Caco-2 (cell line): ENCODE data around the gene TFF1. TPM values are rescaled to one million over a fixed set of nuclear protein-coding genes. Genes with fewer than 3 reads are reported as not detected.

Experiments
- BruUV-seq: library from RNA; stranded (reverse); fragments of 400-500 nt; replicated peaks from 2 replicates; lab custom pipeline; 2021; lab: Mats Ljungman, UMichigan
- CTCF ChIA-PET: fragments of 300-600 bp; sonication (Branson Sonifier 250); formaldehyde crosslinking; loops from one replicate; lab custom pipeline; 2022; ENCODE audit warnings: antibody characterized with exemption; lab: Charles Lee
- POLR2A ChIA-PET: fragments of 300-600 bp; sonication (Branson Sonifier 250); formaldehyde crosslinking; loops from one replicate; lab custom pipeline; 2022; ENCODE audit warnings: antibody characterized with exemption; lab: Charles Lee
- DNase-seq, 2 experiments: peaks; one replicate each; pipeline versions ENCODE4 v3.0.0 to v3.0.0-alpha.2; 2020 to 2022
- H3K27me3 ChIP-seq: replicated peaks from 2 replicates; pipeline ENCODE4 v1.6.0; 2011; ENCODE audit warnings: low read length; ENCODE audit not compliant: control insufficient read depth, insufficient read depth
- H3K36me3 ChIP-seq: 2 replicates; pipeline ENCODE4 v1.5.1; 2011; ENCODE audit warnings: low read length; ENCODE audit not compliant: control insufficient read depth, insufficient read depth
- H3K4me1 ChIP-seq: fragments of 250-450 bp; sonication (Bioruptor Pico); 2 replicates; pipeline ENCODE4 v1.5.1; 2020; ENCODE audit warnings: mild to moderate bottlenecking
- H3K4me3 ChIP-seq: 2 replicates; pipeline ENCODE4 v1.5.1; 2011; ENCODE audit warnings: low read depth, mild to moderate bottlenecking, control low read depth, low read length
- H3K9me3 ChIP-seq: fragments of 250-450 bp; sonication (Bioruptor Pico); 2 replicates; pipeline ENCODE4 v1.5.1; 2020; ENCODE audit warnings: mild to moderate bottlenecking, moderate library complexity
- H3K27ac Mint-ChIP-seq: one replicate; pipeline ENCODE4 v1.8.0; 2022; ENCODE audit warnings: mixed read lengths; ENCODE audit not compliant: unreplicated experiment
- H3K27me3 Mint-ChIP-seq: one replicate; pipeline ENCODE4 v1.8.0; 2022; ENCODE audit warnings: mixed read lengths; ENCODE audit not compliant: insufficient read depth, unreplicated experiment
- H3K36me3 Mint-ChIP-seq: one replicate; pipeline ENCODE4 v1.8.0; 2022; ENCODE audit warnings: mild to moderate bottlenecking, mixed read lengths; ENCODE audit not compliant: insufficient read depth, unreplicated experiment
- H3K4me1 Mint-ChIP-seq: one replicate; pipeline ENCODE4 v1.8.0; 2022; ENCODE audit warnings: low read depth, mixed read lengths; ENCODE audit not compliant: unreplicated experiment
- H3K4me3 Mint-ChIP-seq: one replicate; pipeline ENCODE4 v1.8.0; 2022; ENCODE audit warnings: mild to moderate bottlenecking, moderate library complexity, mixed read lengths; ENCODE audit not compliant: unreplicated experiment
- H3K9me3 Mint-ChIP-seq: one replicate; pipeline ENCODE4 v1.8.0; 2022; ENCODE audit warnings: mixed read lengths; ENCODE audit not compliant: unreplicated experiment
- intact Hi-C: fragments of 100-400 bp; cut with micrococcal nuclease; formaldehyde crosslinking; loops from one replicate; pipeline ENCODE4 v1.10.0; 2022; ENCODE audit not compliant: unreplicated experiment
- total RNA-seq: library from RNA; stranded (reverse); gene quantifications from 2 replicates; pipeline ENCODE4 v1.2.3, GENCODE V29; 2022
- TF ChIP-seq, protein P1 (sequence below), 2 experiments: fragments of 200-600 bp in 1 of 2; IDR thresholded peaks; 1 replicate in 1 of 2; 2 replicates in 1 of 2; pipeline versions ENCODE4 v1.5.1 to v1.8.0; 2011 to 2022; ENCODE audit warnings: antibody characterized with exemption in 1 of 2, control low read depth in 1 of 2, inconsistent platforms in 1 of 2, low read depth in 1 of 2, low read length in 1 of 2, mild to moderate bottlenecking in 1 of 2, moderate library complexity in 1 of 2; ENCODE audit not compliant: insufficient read depth in 1 of 2, severe bottlenecking in 1 of 2, unreplicated experiment in 1 of 2

Gene TFF1
- total RNA-seq, 1 experiment from 2014 or later, result 9.8 TPM

DNA sequence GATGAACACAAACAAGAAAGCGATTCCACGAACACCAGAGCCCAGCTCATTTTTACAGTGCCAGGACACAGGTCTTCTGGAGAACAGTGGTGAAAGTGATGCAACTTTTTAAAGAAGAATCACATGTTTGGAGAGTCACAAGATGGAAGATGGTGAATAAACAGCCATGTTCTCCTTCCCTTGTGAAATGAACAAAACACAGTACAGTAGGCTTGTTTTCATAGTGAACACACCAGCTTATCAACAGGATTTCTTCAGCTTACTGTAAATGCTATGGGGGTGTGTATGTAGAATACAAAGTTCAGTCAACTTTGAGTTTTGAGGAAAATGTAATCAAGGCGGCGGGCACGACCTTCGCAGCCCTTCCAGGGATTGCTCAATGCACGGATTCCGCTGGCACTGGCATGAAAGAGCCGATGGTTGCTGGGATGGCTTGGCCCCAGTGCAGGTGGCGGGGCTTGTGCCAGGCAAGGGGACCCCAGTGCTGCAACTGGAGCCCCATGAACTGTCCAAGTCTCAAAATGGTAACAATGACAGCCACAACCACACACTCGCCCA lies 19.8 kb upstream of the TFF1 start:
- H3K4me3 ChIP-seq, result no peak overlapping the region
- H3K4me1 Mint-ChIP-seq, result peaks cover 32% of the 10 kb centered on the region
- no peak for DNase-seq

GRCh38 chr21:42385619-42386018 lies 19.3 kb upstream of the TFF1 start:
- Histone ChIP-seq H3K36me3 (no peaks in the 10 kb centered on the region), H3K4me1 (peaks cover 9% of the 10 kb centered on the region), H3K27me3 (no peaks in the 10 kb centered on the region), H3K4me3 (no peak overlapping the region), H3K9me3 (no peaks in the 10 kb centered on the region; the same call in 1 of the 2 replicates)
- DNase-seq, result peak in 1 of 2 experiments; percentile 1
- CTCF ChIA-PET, result no interaction called here
- TF ChIP-seq, protein P1, sequence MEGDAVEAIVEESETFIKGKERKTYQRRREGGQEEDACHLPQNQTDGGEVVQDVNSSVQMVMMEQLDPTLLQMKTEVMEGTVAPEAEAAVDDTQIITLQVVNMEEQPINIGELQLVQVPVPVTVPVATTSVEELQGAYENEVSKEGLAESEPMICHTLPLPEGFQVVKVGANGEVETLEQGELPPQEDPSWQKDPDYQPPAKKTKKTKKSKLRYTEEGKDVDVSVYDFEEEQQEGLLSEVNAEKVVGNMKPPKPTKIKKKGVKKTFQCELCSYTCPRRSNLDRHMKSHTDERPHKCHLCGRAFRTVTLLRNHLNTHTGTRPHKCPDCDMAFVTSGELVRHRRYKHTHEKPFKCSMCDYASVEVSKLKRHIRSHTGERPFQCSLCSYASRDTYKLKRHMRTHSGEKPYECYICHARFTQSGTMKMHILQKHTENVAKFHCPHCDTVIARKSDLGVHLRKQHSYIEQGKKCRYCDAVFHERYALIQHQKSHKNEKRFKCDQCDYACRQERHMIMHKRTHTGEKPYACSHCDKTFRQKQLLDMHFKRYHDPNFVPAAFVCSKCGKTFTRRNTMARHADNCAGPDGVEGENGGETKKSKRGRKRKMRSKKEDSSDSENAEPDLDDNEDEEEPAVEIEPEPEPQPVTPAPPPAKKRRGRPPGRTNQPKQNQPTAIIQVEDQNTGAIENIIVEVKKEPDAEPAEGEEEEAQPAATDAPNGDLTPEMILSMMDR (IDR thresholded peaks at IDR 0.05; ENCODE audit: insufficient read depth in 1 of 2, low read depth in 1 of 2, low read length in 1 of 2, severe bottlenecking in 1 of 2, unreplicated experiment in 1 of 2), result no peak
- Mint-ChIP-seq H3K4me3 (no peak overlapping the region), H3K9me3 (no peaks in the 10 kb centered on the region), H3K4me1 (peaks cover 27% of the 10 kb centered on the region), H3K27ac (no peak overlapping the region), H3K27me3 (no peaks in the 10 kb centered on the region), H3K36me3 (peaks cover 4% of the 10 kb centered on the region)
- intact Hi-C loops, result no loop called here
- BruUV-seq, result no TSS peak
- POLR2A ChIA-PET, result no interaction called here

More for the DNA sequence above, 19.8 kb upstream of the TFF1 start:
- peaks cover 4% of the 10 kb centered on the region for H3K36me3 Mint-ChIP-seq
- H3K4me1 ChIP-seq, result peaks cover 12% of the 10 kb centered on the region
- POLR2A ChIA-PET, result no interaction called here
- CTCF ChIA-PET, result no interaction called here
- H3K36me3 ChIP-seq, result no peaks in the 10 kb centered on the region
- H3K9me3 ChIP-seq, result no peaks in the 10 kb centered on the region; the same call in 1 of the 2 replicates
- H3K4me3 Mint-ChIP-seq, result no peak overlapping the region
- intact Hi-C loops, result no loop called here
- TF ChIP-seq, protein P1 (IDR thresholded peaks at IDR 0.05; ENCODE audit: insufficient read depth in 1 of 2, low read depth in 1 of 2, low read length in 1 of 2, severe bottlenecking in 1 of 2, unreplicated experiment in 1 of 2), result no peak
- no TSS peak for BruUV-seq
- H3K9me3 Mint-ChIP-seq, result no peaks in the 10 kb centered on the region
- no peaks in the 10 kb centered on the region for H3K27me3 Mint-ChIP-seq
- H3K27me3 ChIP-seq, result no peaks in the 10 kb centered on the region
- H3K27ac Mint-ChIP-seq, result no peak overlapping the region

- Histone ChIP-seq H3K27me3 (no peaks in the 10 kb centered on the region), H3K9me3 (no peaks in the 10 kb centered on the region; the same call in 1 of the 2 replicates), H3K36me3 (no peaks in the 10 kb centered on the region), H3K4me1 (peaks cover 8% of the 10 kb centered on the region), H3K4me3 (no peak overlapping the region)
- H3K4me1 Mint-ChIP-seq, result peaks cover 23% of the 10 kb centered on the region
- BruUV-seq, result no TSS peak
- DNase-seq, result no peak
- H3K27ac Mint-ChIP-seq, result no peak overlapping the region
- TF ChIP-seq, protein P1 (IDR thresholded peaks at IDR 0.05; ENCODE audit: insufficient read depth in 1 of 2, low read depth in 1 of 2, low read length in 1 of 2, severe bottlenecking in 1 of 2, unreplicated experiment in 1 of 2), result no peak
- intact Hi-C loops, result no loop called here
- peaks cover 4% of the 10 kb centered on the region for H3K36me3 Mint-ChIP-seq
- no peaks in the 10 kb centered on the region for H3K9me3 Mint-ChIP-seq
- no peak overlapping the region for H3K4me3 Mint-ChIP-seq
- H3K27me3 Mint-ChIP-seq, result no peaks in the 10 kb centered on the region
- ChIA-PET POLR2A (no interaction called here), CTCF (interaction anchor here (1.3 kb wide), 1 partner anchor 75 kb away, joined by 8 read pairs; no protein-coding TSS in a partner anchor)
These were observed 18.7 kb upstream of the TFF1 start for GRCh38 chr21:42384989-42385388.
